RWPE1 (cell line): ENCODE results near the gene LMCD1.
A peak's percentile ranks its signal among the peaks of the same experiment; 100 is the strongest.

Source experiments
- CTCF ChIA-PET: fragments of 350-600 bp; sonication (Branson Sonifier 250); formaldehyde crosslinking; extraction: SDS; loops from one replicate; lab custom pipeline; 2021; lab: Yijun Ruan, JAX
- POLR2A ChIA-PET: fragments of 400-600 bp; formaldehyde crosslinking; extraction: SDS; loops from one replicate; lab custom pipeline; 2020; ENCODE audit warnings: antibody characterized with exemption; ENCODE audit not compliant: low non-redundant PET; lab: Yijun Ruan, JAX
- DNase-seq: peaks from one replicate; pipeline ENCODE4 v3.0.0; 2012; ENCODE audit warnings: low spot score
- H3K27ac ChIP-seq: fragments of 450-650 bp; 2 replicates; pipeline ENCODE4 v1.5.1; 2017
- TF ChIP-seq, protein P1 (sequence below): fragments of 450-650 bp; conservative IDR thresholded peaks from 2 replicates; pipeline ENCODE4 v1.5.1; 2017; ENCODE audit warnings: low read depth, mild to moderate bottlenecking

Gene LMCD1

GRCh38 chr3:8619548-8619947 lies 117.9 kb downstream of the LMCD1 start:
- ChIA-PET CTCF (no interaction called here), POLR2A (no interaction called here)
- TF ChIP-seq, protein P1, sequence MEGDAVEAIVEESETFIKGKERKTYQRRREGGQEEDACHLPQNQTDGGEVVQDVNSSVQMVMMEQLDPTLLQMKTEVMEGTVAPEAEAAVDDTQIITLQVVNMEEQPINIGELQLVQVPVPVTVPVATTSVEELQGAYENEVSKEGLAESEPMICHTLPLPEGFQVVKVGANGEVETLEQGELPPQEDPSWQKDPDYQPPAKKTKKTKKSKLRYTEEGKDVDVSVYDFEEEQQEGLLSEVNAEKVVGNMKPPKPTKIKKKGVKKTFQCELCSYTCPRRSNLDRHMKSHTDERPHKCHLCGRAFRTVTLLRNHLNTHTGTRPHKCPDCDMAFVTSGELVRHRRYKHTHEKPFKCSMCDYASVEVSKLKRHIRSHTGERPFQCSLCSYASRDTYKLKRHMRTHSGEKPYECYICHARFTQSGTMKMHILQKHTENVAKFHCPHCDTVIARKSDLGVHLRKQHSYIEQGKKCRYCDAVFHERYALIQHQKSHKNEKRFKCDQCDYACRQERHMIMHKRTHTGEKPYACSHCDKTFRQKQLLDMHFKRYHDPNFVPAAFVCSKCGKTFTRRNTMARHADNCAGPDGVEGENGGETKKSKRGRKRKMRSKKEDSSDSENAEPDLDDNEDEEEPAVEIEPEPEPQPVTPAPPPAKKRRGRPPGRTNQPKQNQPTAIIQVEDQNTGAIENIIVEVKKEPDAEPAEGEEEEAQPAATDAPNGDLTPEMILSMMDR: no peak
- peak; percentile 41 for DNase-seq
- no peak overlapping the region for H3K27ac ChIP-seq

DNA sequence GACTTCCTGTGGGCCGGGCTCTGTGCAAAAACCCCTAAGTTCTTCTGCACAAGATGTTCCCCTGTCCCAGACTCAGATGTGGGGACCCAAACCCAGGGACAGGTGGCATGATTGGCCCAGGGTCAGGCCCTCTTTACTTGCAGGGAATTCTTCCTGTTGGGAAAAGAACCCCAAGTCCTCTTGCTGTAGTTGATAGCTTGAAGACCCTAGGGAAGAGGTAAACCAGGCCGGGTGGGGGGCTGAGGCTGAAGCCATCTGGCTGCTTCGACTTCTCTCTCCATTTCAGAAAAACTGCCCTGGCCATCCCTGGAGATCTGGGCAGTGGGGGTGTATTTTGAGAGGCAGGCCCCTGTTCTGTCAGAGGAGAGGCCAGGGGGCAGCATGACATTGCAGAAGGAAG lies 119.5 kb downstream of the LMCD1 start:
- ChIA-PET POLR2A (no interaction called here), CTCF (no interaction called here)
- TF ChIP-seq, protein P1: no peak
- no peak for DNase-seq
- no peak overlapping the region for H3K27ac ChIP-seq

DNA sequence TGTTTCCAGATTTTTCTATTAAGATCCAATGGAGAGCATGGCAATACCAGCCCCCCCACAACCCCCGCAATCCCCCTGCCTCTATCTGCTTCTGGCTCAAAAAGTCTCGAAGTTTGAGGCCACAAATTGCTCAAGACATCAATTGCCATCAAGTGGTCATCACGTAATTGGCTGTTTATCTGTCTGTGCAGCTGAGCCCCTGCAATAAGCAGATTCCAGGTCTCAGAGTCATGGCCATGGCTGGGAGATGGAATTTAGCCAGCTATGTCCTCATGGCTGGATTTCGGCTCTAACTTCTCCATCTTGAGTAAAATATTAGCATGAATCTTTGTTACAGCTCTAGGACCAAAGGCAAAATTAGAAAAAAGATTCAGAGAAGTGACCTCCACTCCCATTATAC lies 120.2 kb downstream of the LMCD1 start:
- no peak overlapping the region for H3K27ac ChIP-seq
- DNase-seq: no peak
- POLR2A ChIA-PET: no interaction called here
- TF ChIP-seq, protein P1: no peak
- CTCF ChIA-PET: interaction anchor here (0.5 kb wide), 1 partner anchor 198 kb away, joined by 5 read pairs; no protein-coding TSS in a partner anchor

DNA sequence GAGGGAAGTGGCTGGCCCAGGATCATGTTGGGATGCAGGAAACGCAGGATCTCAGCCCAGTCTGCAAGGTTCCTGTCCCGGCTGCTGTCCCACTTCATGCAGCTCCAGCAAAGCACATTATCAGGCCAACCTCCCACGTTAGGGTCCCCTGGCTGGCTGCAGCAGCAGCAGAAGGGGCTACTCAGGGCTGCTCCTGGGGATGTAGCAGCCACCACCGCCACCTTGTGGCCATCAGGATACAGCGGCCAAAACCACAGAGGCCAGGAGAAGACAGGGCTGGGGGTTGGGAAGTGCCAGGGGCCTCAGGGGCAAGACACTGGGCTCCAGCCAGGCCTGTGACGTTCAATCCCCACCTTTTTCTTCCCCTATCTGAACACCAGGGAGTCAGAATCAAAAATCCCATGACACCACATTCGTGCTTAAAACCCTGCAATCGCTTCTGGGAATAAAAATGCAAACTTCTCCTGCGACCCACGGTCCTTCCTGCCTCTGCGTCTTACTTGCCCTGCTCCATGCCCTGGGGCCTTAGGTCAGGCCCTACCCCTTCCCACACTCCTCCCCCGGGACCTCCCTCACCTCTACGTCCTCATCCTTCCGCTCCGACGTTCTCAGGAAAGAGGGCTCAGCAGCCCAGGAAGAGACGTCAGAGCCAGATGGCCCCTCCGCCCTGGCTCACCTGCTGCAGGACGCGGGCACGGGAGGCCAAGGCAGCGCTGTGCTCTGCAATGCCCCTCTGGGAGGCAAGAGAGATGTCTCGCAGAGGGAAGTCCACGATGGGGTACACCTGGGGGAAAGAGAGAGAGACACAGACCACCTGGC lies 121.5 kb downstream of the LMCD1 start:
- POLR2A ChIA-PET: no interaction called here
- peak; percentile 59 for DNase-seq
- TF ChIP-seq, protein P1: peak; percentile 91
- CTCF ChIA-PET: no interaction called here
- H3K27ac ChIP-seq: peak overlapping the region; percentile 25

DNA sequence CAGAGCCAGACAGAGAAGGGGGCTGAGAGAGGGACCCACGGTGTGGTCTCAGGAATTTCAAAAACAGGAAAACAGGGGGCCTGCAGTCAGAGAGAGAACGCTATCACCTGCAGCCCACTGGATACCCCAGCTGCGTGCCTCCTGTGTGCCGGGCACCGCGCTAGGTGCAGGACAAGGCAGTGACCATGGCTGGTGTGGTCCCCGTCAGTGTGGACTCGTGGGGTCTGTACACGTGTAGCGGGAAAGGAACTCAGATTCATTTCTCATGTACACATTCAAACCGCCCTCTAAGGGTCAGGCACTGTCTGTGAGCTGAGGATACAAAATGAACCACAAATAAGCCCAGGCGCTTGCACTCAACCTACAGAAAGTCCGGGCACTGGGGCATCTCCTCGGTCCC lies 122.1 kb downstream of the LMCD1 start:
- CTCF ChIA-PET: no interaction called here
- DNase-seq: no peak
- POLR2A ChIA-PET: no interaction called here
- H3K27ac ChIP-seq: no peak overlapping the region; the same call in 1 of the 2 replicates
- TF ChIP-seq, protein P1: no peak
